HepG2 (cell line): ENCODE measurements around the gene C1R. TPM values are rescaled to one million over a fixed set of nuclear protein-coding genes. Genes with fewer than 3 reads are reported as not detected.

Experiments
- HNRNPLL ChIP-seq: fragments of 200-400 bp; formaldehyde crosslinking; IDR thresholded peaks from 2 replicates; pipeline ENCODE4 v1.6.1; 2017; ENCODE audit warnings: mild to moderate bottlenecking, low read depth, low read length; ENCODE audit not compliant: poor library complexity, severe bottlenecking
- MTA3 ChIP-seq: sonication (generic); formaldehyde crosslinking; IDR thresholded peaks from 2 replicates; pipeline ENCODE4 v1.4.0; 2020; ENCODE audit warnings: missing genetic modification reagents
- ZNF292 ChIP-seq: sonication (generic); formaldehyde crosslinking; IDR thresholded peaks from 2 replicates; pipeline ENCODE4 v1.8.1; 2022; ENCODE audit warnings: mild to moderate bottlenecking, low read depth, missing genetic modification reagents, borderline replicate concordance
- ZNF720 ChIP-seq: sonication (generic); formaldehyde crosslinking; IDR thresholded peaks from 2 replicates; pipeline ENCODE4 v1.4.0; 2020; ENCODE audit warnings: missing genetic modification reagents
- ZNF891 ChIP-seq: sonication (generic); formaldehyde crosslinking; IDR thresholded peaks from 2 replicates; pipeline ENCODE4 v1.5.0; 2020; ENCODE audit warnings: mild to moderate bottlenecking, missing genetic modification reagents
- ZSCAN20 ChIP-seq: sonication (generic); formaldehyde crosslinking; IDR thresholded peaks from 2 replicates; pipeline ENCODE4 v1.4.0; 2020; ENCODE audit warnings: missing genetic modification reagents, mild to moderate bottlenecking, borderline replicate concordance
- polyA plus RNA-seq, 8 experiments: library from polyadenylated mRNA; depleted of rRNA in 3 of 8; stranded (reverse) in 7 of 8; unstranded in 1 of 8; fragments of >200 nt; fragmentation: Illumina TruSeq in 4 of 8; extraction: Trizol in 4 of 8; gene quantifications; 2 replicates each; pipeline versions ENCODE4 v1.2.1 to v1.2.3, GENCODE V29; 2011 to 2016; ENCODE audit warnings: low read depth in 4 of 8, missing spikeins in 1 of 8, mixed read lengths in 1 of 8; ENCODE audit not compliant: insufficient read depth in 1 of 8
- total RNA-seq, 5 experiments: library from RNA; depleted of rRNA; stranded (reverse); fragments of >200 nt; fragmentation: Illumina TruSeq; extraction: Trizol; gene quantifications; 2 replicates each; pipeline ENCODE4 v1.2.3, GENCODE V29; 2016; ENCODE audit warnings: low read depth in 1 of 5
- TF ChIP-seq, protein P1 (sequence below): sonication (generic); formaldehyde crosslinking; IDR thresholded peaks from 2 replicates; pipeline ENCODE4 v1.9.0; 2022; ENCODE audit warnings: low read depth, missing genetic modification reagents
- TF ChIP-seq, protein P2 (sequence below): sonication (generic); formaldehyde crosslinking; conservative IDR thresholded peaks from 2 replicates; pipeline ENCODE4 v1.4.0; 2020; ENCODE audit warnings: mild to moderate bottlenecking, missing genetic modification reagents, moderate library complexity
- TF ChIP-seq, protein P3 (sequence below), 2 experiments: sonication (generic) in 1 of 2; formaldehyde crosslinking in 1 of 2; IDR thresholded peaks; 2 replicates each; pipeline versions ENCODE4 v1.4.0 to v1.6.1; 2016 to 2020; ENCODE audit warnings: borderline replicate concordance in 1 of 2, low read depth in 1 of 2, mild to moderate bottlenecking in 1 of 2, missing genetic modification reagents in 1 of 2
- TF ChIP-seq, protein P4 (sequence below): IDR thresholded peaks from 2 replicates; pipeline ENCODE4 v1.6.1; 2012; ENCODE audit warnings: low read length, improper control_type of control experiment
- TF ChIP-seq, protein P5 (sequence below): sonication (generic); formaldehyde crosslinking; IDR thresholded peaks from 2 replicates; pipeline ENCODE4 v1.5.1; 2020; ENCODE audit warnings: missing genetic modification reagents, mild to moderate bottlenecking, borderline replicate concordance
- TF ChIP-seq, protein P6 (sequence below): sonication (generic); formaldehyde crosslinking; IDR thresholded peaks from 2 replicates; pipeline ENCODE4 v1.5.0; 2020; ENCODE audit warnings: missing genetic modification reagents

Gene C1R
- total and polyA plus RNA-seq, 2 of the 13 experiments (the other 11 are each of a cell fraction or from before 2014, with no cell fraction given), result 3.5 to 6.5 TPM

DNA sequence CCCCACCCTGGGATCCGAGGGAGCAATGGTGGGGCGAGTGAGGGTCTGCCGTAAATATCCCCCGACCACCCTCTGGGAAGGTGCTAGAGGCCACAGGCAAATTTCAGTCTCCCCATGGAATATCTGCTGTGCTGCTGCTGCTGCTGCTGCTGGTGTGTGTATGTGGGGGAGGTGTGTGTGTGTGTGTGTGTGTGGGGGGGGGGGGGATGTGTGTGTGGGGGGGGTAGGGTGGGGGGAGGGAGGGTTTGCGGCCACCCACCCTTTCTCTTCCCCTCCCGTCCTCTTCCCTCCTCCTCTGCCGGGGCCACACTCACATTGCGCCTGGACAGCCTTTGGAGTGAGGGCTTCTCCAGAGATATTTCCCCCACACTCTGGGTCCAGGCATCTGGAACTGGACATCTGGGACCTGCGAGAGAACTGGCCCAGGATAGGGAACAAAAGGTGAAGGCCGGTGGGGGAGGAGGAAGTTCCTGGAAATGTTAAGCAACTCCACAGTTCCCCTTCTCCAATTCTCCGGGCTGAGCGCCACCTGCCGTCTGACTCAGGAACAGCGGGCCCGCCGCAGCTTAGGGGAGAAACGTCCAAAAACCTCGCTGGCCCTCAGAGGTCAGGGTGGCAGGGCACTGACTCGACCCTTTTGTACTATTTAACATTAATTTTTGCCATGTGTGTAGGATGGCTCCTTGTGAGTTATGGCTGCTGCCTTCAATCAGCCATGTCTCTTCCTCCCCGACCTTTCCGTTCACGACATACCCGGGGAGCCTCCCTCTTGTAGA lies 16.7 kb upstream of the C1R start, which contains the start of gene C1RL (continued):
- TF ChIP-seq, protein P1, sequence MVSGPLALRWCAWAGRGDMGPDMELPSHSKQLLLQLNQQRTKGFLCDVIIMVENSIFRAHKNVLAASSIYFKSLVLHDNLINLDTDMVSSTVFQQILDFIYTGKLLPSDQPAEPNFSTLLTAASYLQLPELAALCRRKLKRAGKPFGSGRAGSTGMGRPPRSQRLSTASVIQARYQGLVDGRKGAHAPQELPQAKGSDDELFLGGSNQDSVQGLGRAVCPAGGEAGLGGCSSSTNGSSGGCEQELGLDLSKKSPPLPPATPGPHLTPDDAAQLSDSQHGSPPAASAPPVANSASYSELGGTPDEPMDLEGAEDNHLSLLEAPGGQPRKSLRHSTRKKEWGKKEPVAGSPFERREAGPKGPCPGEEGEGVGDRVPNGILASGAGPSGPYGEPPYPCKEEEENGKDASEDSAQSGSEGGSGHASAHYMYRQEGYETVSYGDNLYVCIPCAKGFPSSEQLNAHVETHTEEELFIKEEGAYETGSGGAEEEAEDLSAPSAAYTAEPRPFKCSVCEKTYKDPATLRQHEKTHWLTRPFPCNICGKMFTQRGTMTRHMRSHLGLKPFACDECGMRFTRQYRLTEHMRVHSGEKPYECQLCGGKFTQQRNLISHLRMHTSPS, result no peak
- TF ChIP-seq, protein P2, sequence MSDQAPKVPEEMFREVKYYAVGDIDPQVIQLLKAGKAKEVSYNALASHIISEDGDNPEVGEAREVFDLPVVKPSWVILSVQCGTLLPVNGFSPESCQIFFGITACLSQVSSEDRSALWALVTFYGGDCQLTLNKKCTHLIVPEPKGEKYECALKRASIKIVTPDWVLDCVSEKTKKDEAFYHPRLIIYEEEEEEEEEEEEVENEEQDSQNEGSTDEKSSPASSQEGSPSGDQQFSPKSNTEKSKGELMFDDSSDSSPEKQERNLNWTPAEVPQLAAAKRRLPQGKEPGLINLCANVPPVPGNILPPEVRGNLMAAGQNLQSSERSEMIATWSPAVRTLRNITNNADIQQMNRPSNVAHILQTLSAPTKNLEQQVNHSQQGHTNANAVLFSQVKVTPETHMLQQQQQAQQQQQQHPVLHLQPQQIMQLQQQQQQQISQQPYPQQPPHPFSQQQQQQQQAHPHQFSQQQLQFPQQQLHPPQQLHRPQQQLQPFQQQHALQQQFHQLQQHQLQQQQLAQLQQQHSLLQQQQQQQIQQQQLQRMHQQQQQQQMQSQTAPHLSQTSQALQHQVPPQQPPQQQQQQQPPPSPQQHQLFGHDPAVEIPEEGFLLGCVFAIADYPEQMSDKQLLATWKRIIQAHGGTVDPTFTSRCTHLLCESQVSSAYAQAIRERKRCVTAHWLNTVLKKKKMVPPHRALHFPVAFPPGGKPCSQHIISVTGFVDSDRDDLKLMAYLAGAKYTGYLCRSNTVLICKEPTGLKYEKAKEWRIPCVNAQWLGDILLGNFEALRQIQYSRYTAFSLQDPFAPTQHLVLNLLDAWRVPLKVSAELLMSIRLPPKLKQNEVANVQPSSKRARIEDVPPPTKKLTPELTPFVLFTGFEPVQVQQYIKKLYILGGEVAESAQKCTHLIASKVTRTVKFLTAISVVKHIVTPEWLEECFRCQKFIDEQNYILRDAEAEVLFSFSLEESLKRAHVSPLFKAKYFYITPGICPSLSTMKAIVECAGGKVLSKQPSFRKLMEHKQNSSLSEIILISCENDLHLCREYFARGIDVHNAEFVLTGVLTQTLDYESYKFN (CRISPR knock-in tag), result peak; percentile 60
- TF ChIP-seq, protein P3, sequence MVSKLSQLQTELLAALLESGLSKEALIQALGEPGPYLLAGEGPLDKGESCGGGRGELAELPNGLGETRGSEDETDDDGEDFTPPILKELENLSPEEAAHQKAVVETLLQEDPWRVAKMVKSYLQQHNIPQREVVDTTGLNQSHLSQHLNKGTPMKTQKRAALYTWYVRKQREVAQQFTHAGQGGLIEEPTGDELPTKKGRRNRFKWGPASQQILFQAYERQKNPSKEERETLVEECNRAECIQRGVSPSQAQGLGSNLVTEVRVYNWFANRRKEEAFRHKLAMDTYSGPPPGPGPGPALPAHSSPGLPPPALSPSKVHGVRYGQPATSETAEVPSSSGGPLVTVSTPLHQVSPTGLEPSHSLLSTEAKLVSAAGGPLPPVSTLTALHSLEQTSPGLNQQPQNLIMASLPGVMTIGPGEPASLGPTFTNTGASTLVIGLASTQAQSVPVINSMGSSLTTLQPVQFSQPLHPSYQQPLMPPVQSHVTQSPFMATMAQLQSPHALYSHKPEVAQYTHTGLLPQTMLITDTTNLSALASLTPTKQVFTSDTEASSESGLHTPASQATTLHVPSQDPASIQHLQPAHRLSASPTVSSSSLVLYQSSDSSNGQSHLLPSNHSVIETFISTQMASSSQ (IDR thresholded peaks at IDR 0.05; ENCODE audit: low read depth), result no peak
- TF ChIP-seq, protein P3 (CRISPR knock-in tag; IDR thresholded peaks at IDR 0.05; ENCODE audit: borderline replicate concordance), result peak; percentile 46
- TF ChIP-seq, protein P4, sequence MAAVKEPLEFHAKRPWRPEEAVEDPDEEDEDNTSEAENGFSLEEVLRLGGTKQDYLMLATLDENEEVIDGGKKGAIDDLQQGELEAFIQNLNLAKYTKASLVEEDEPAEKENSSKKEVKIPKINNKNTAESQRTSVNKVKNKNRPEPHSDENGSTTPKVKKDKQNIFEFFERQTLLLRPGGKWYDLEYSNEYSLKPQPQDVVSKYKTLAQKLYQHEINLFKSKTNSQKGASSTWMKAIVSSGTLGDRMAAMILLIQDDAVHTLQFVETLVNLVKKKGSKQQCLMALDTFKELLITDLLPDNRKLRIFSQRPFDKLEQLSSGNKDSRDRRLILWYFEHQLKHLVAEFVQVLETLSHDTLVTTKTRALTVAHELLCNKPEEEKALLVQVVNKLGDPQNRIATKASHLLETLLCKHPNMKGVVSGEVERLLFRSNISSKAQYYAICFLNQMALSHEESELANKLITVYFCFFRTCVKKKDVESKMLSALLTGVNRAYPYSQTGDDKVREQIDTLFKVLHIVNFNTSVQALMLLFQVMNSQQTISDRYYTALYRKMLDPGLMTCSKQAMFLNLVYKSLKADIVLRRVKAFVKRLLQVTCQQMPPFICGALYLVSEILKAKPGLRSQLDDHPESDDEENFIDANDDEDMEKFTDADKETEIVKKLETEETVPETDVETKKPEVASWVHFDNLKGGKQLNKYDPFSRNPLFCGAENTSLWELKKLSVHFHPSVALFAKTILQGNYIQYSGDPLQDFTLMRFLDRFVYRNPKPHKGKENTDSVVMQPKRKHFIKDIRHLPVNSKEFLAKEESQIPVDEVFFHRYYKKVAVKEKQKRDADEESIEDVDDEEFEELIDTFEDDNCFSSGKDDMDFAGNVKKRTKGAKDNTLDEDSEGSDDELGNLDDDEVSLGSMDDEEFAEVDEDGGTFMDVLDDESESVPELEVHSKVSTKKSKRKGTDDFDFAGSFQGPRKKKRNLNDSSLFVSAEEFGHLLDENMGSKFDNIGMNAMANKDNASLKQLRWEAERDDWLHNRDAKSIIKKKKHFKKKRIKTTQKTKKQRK, result no peak
- TF ChIP-seq ZNF891 (CRISPR knock-in tag), result no peak
- TF ChIP-seq, protein P5, sequence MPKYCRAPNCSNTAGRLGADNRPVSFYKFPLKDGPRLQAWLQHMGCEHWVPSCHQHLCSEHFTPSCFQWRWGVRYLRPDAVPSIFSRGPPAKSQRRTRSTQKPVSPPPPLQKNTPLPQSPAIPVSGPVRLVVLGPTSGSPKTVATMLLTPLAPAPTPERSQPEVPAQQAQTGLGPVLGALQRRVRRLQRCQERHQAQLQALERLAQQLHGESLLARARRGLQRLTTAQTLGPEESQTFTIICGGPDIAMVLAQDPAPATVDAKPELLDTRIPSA, result no peak
- no peak for TF ChIP-seq ZSCAN20 (CRISPR knock-in tag)
- TF ChIP-seq ZNF720, result no peak
- no peak for TF ChIP-seq HNRNPLL
- TF ChIP-seq ZNF292, result no peak
- TF ChIP-seq MTA3 (CRISPR knock-in tag), result no peak
- TF ChIP-seq, protein P6, sequence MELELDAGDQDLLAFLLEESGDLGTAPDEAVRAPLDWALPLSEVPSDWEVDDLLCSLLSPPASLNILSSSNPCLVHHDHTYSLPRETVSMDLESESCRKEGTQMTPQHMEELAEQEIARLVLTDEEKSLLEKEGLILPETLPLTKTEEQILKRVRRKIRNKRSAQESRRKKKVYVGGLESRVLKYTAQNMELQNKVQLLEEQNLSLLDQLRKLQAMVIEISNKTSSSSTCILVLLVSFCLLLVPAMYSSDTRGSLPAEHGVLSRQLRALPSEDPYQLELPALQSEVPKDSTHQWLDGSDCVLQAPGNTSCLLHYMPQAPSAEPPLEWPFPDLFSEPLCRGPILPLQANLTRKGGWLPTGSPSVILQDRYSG, result no peak
